Endothelial cell of umbilical vein (primary cell): ENCODE results near the gene JARID2. TPM values are rescaled to one million over a fixed set of nuclear protein-coding genes. Genes with fewer than 3 reads are reported as not detected.

Experiments
- BruUV-seq: library from RNA; stranded (reverse); fragments of 400-500 nt; replicated peaks from 2 replicates; lab custom pipeline; 2021; lab: Mats Ljungman, UMichigan
- CTCF ChIA-PET: fragments of 300-600, 350-600 bp; sonication (Branson Sonifier 250); formaldehyde crosslinking; loops from one replicate; lab custom pipeline; 2021; ENCODE audit warnings: antibody characterized with exemption, inconsistent platforms; lab: Charles Lee
- POLR2A ChIA-PET: fragments of 300-600, 350-600 bp; sonication (Branson Sonifier 250); formaldehyde crosslinking; loops from one replicate; lab custom pipeline; 2021; ENCODE audit warnings: antibody characterized with exemption, inconsistent platforms; lab: Charles Lee
- DNase-seq: peaks from one replicate; pipeline ENCODE4 v3.0.0-alpha.2; 2011; ENCODE audit warnings: low read depth, low spot score
- FAIRE-seq: peaks from 2 replicates; lab custom pipeline; 2011; peaks lifted over from hg19 to GRCh38; lab: Jason Lieb, UNC
- H2AFZ ChIP-seq: 2 replicates; pipeline ENCODE4 v1.6.0; 2012; ENCODE audit warnings: low read depth, low read length, control low read depth, inconsistent platforms
- H3K27ac ChIP-seq: 2 replicates; pipeline ENCODE4 v1.5.1; 2011; ENCODE audit warnings: low read depth, mild to moderate bottlenecking, control low read depth, low read length, moderate library complexity; ENCODE audit not compliant: insufficient read depth
- H3K27me3 ChIP-seq, 2 experiments: 2 replicates each; pipeline versions ENCODE4 v1.6.0 to v1.6.1; 2011; ENCODE audit warnings: low read length in 2 of 2, mixed read lengths in 1 of 2; ENCODE audit not compliant: control insufficient read depth in 2 of 2, insufficient read depth in 2 of 2
- H3K36me3 ChIP-seq, 2 experiments: 2 replicates in 1 of 2; 3 replicates in 1 of 2; pipeline ENCODE4 v1.5.1; 2011; ENCODE audit warnings: low read length in 2 of 2, mild to moderate bottlenecking in 1 of 2, moderate library complexity in 1 of 2; ENCODE audit not compliant: control insufficient read depth in 2 of 2, insufficient read depth in 2 of 2; ENCODE audit errors: extremely low read depth in 1 of 2
- H3K4me1 ChIP-seq: 3 replicates; pipeline ENCODE4 v1.5.1; 2011; ENCODE audit warnings: mild to moderate bottlenecking, low read length; ENCODE audit not compliant: control insufficient read depth, insufficient read depth; ENCODE audit errors: extremely low read depth
- H3K4me2 ChIP-seq: 2 replicates; pipeline ENCODE4 v1.6.1; 2011; ENCODE audit warnings: low read length, control low read depth, mixed read lengths; ENCODE audit not compliant: insufficient read depth
- H3K4me3 ChIP-seq, 3 experiments: fragments of 200-600 bp in 1 of 3; sonication (generic), shearing (Covaris generic) in 1 of 3; replicated peaks in 1 of 3; 2 replicates each; pipeline ENCODE4 v1.5.1; 2011 to 2016; ENCODE audit warnings: control low read depth in 3 of 3, low read length in 3 of 3, mild to moderate bottlenecking in 2 of 3, inconsistent platforms in 1 of 3, low read depth in 1 of 3, moderate library complexity in 1 of 3; ENCODE audit not compliant: insufficient read depth in 1 of 3
- H3K79me2 ChIP-seq: 2 replicates; pipeline ENCODE4 v1.6.0; 2012; ENCODE audit warnings: low read length, inconsistent platforms; ENCODE audit not compliant: control insufficient read depth, insufficient read depth
- H3K9ac ChIP-seq: replicated peaks from 2 replicates; pipeline ENCODE3; 2011; ENCODE audit warnings: low read length, control low read depth; ENCODE audit not compliant: insufficient read depth; ENCODE audit errors: extremely low read depth
- H3K9me1 ChIP-seq: replicated peaks from 3 replicates; pipeline ENCODE4 v1.6.0; 2011; ENCODE audit warnings: mild to moderate bottlenecking, low read length; ENCODE audit not compliant: control insufficient read depth, insufficient read depth; ENCODE audit errors: extremely low read depth
- H3K9me3 ChIP-seq: replicated peaks from 2 replicates; pipeline ENCODE4 v1.5.1; 2012; ENCODE audit warnings: low read length, inconsistent platforms; ENCODE audit not compliant: control insufficient read depth, insufficient read depth
- H4K20me1 ChIP-seq: replicated peaks from 2 replicates; pipeline ENCODE3; 2011; ENCODE audit warnings: mild to moderate bottlenecking, low read length; ENCODE audit not compliant: control insufficient read depth, insufficient read depth; ENCODE audit errors: extremely low read depth
- EZH2 ChIP-seq: IDR thresholded peaks from 2 replicates; pipeline ENCODE4 v1.6.1; 2012; ENCODE audit warnings: borderline replicate concordance, low read depth, mild to moderate bottlenecking, moderate library complexity, low read length, inconsistent platforms; ENCODE audit not compliant: severe bottlenecking
- FOS ChIP-seq: IDR thresholded peaks from 2 replicates; pipeline ENCODE4 v1.6.1; 2011; ENCODE audit warnings: mild to moderate bottlenecking, low read length, moderate library complexity, borderline replicate concordance; ENCODE audit not compliant: insufficient read depth
- GATA2 ChIP-seq: IDR thresholded peaks from 2 replicates; pipeline ENCODE4 v1.7.0; 2011; ENCODE audit warnings: low read depth, mild to moderate bottlenecking, moderate library complexity, mixed read lengths, low read length; ENCODE audit not compliant: insufficient read length, insufficient read depth
- JUN ChIP-seq: IDR thresholded peaks from 2 replicates; pipeline ENCODE4 v1.6.1; 2011; ENCODE audit warnings: borderline replicate concordance, low read depth; ENCODE audit not compliant: insufficient read length, insufficient read depth
- MYC ChIP-seq: IDR thresholded peaks from one replicate; pipeline ENCODE4 v1.6.1; 2011; ENCODE audit warnings: mild to moderate bottlenecking, low read depth, low read length
- POLR2A ChIP-seq: IDR thresholded peaks from 2 replicates; pipeline ENCODE4 v1.6.1; 2012; ENCODE audit warnings: low read depth, mild to moderate bottlenecking, control low read depth, low read length
- POLR2AphosphoS5 ChIP-seq: IDR thresholded peaks from 2 replicates; pipeline ENCODE4 v1.6.1; 2012; ENCODE audit warnings: low read depth, mild to moderate bottlenecking, control low read depth, low read length, moderate library complexity; ENCODE audit not compliant: insufficient read depth
- dilution Hi-C: fragments of 300-500 bp; cut with MboI; formaldehyde crosslinking; loops from one replicate; pipeline ENCODE4 v1.15.0; 2019; ENCODE audit warnings: low sequenced_read_pairs; ENCODE audit not compliant: extremely low pct_ligation_motif_present
- intact Hi-C: fragments of 100-400 bp; cut with micrococcal nuclease; formaldehyde crosslinking; loops from one replicate; pipeline ENCODE4 v1.10.0; 2022
- polyA plus RNA-seq, 4 experiments: library from polyadenylated mRNA; depleted of rRNA in 3 of 4; stranded (reverse) in 3 of 4; unstranded in 1 of 4; fragments of >200 nt; gene quantifications; 2 replicates each; pipeline versions ENCODE4 v1.2.1 to v1.2.3, GENCODE V29; 2011 to 2012; ENCODE audit warnings: missing spikeins in 1 of 4
- total RNA-seq: library from RNA; stranded (reverse); gene quantifications from 2 replicates; pipeline ENCODE4 v1.2.3, GENCODE V29; 2021
- TF ChIP-seq, protein P1 (sequence below), 2 donors: IDR thresholded peaks; 1 replicate in 1 of 2; 2 replicates in 1 of 2; pipeline ENCODE4 v1.5.1; 2011; ENCODE audit warnings: low read length in 2 of 2, mild to moderate bottlenecking in 2 of 2, moderate library complexity in 2 of 2, control low read depth in 1 of 2, inconsistent platforms in 1 of 2, low read depth in 1 of 2; ENCODE audit not compliant: insufficient read depth in 1 of 2; ENCODE audit errors: extremely low read depth in 1 of 2
- TF ChIP-seq, protein P2 (sequence below): IDR thresholded peaks from 2 replicates; pipeline ENCODE4 v1.6.1; 2011; ENCODE audit not compliant: insufficient read depth, insufficient read length

The JARID2 gene
- total and polyA plus RNA-seq, 2 donors (not counting 3 experiments of a cell fraction or from before 2014, with no cell fraction given) = 2.9 to 10.6 TPM

GRCh38 chr6:15420959-15421438 is 175.1 kb downstream of the JARID2 start:
- FAIRE-seq = no peak
- H3K4me1 ChIP-seq = no peaks in the 10 kb centered on the region
- no peak overlapping the region for H2AFZ ChIP-seq
- dilution Hi-C loops = no loop called here
- no peaks in the 10 kb centered on the region for H4K20me1 ChIP-seq
- ChIA-PET POLR2A (interaction anchor here (0.7 kb wide), 1 partner anchor 26 kb away, joined by 3 read pairs; no protein-coding TSS in a partner anchor), CTCF (interaction anchor here (0.8 to 1.7 kb wide), 3 partner anchors 12 to 1210 kb away, joined by 3 to 4 read pairs (median 4); no protein-coding TSS in a partner anchor)
- no peak overlapping the region for H3K4me3 ChIP-seq
- no peaks in the 10 kb centered on the region for H3K27me3 ChIP-seq
- no peak for DNase-seq
- no peaks in the 10 kb centered on the region for H3K36me3 ChIP-seq
- no peaks in the 10 kb centered on the region for H3K79me2 ChIP-seq
- no TSS peak for BruUV-seq
- no peaks in the 10 kb centered on the region for H3K9me1 ChIP-seq
- no peak overlapping the region for H3K4me2 ChIP-seq
- intact Hi-C loops = no loop called here
- no peaks in the 10 kb centered on the region for H3K9me3 ChIP-seq
- H3K27ac ChIP-seq = no peak overlapping the region
- H3K9ac ChIP-seq = no peak overlapping the region
- TF ChIP-seq, protein P1, sequence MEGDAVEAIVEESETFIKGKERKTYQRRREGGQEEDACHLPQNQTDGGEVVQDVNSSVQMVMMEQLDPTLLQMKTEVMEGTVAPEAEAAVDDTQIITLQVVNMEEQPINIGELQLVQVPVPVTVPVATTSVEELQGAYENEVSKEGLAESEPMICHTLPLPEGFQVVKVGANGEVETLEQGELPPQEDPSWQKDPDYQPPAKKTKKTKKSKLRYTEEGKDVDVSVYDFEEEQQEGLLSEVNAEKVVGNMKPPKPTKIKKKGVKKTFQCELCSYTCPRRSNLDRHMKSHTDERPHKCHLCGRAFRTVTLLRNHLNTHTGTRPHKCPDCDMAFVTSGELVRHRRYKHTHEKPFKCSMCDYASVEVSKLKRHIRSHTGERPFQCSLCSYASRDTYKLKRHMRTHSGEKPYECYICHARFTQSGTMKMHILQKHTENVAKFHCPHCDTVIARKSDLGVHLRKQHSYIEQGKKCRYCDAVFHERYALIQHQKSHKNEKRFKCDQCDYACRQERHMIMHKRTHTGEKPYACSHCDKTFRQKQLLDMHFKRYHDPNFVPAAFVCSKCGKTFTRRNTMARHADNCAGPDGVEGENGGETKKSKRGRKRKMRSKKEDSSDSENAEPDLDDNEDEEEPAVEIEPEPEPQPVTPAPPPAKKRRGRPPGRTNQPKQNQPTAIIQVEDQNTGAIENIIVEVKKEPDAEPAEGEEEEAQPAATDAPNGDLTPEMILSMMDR (IDR thresholded peaks at IDR 0.05; ENCODE audit: extremely low read depth in 1 of 2, insufficient read depth in 1 of 2, low read depth in 1 of 2, low read length in 2 of 2) = no peak
- TF ChIP-seq, protein P2, sequence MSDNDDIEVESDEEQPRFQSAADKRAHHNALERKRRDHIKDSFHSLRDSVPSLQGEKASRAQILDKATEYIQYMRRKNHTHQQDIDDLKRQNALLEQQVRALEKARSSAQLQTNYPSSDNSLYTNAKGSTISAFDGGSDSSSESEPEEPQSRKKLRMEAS = no peak
- TF ChIP-seq EZH2 = no peak
- no peak for TF ChIP-seq GATA2
- no peak for TF ChIP-seq POLR2AphosphoS5
- no peak for TF ChIP-seq MYC
- no peak for TF ChIP-seq POLR2A
- no peak for TF ChIP-seq FOS
- no peak for TF ChIP-seq JUN
